CD14-positive monocyte (primary cell): Measurements from ENCODE around the gene SLC25A45. TPM values are rescaled to one million over a fixed set of nuclear protein-coding genes. Genes with fewer than 3 reads are reported as not detected.

Experiments used
- DNase-seq, 3 donors: peaks; one replicate each; pipeline ENCODE4 v3.0.0-alpha.2; 2011 to 2022
- H2AFZ ChIP-seq: 2 replicates; pipeline ENCODE4 v1.6.0; 2012; ENCODE audit warnings: mild to moderate bottlenecking, low read depth, low read length, inconsistent platforms; ENCODE audit not compliant: insufficient read depth, poor library complexity, severe bottlenecking
- H3K27ac ChIP-seq, 2 donors: 1 replicate in 1 of 2; 2 replicates in 1 of 2; pipeline ENCODE4 v1.5.1; 2012 to 2013; ENCODE audit warnings: low read length in 2 of 2, control low read depth in 1 of 2, inconsistent platforms in 1 of 2, low read depth in 1 of 2, mild to moderate bottlenecking in 1 of 2
- H3K27me3 ChIP-seq, 2 donors: one replicate each; pipeline versions ENCODE4 v1.6.0 to v1.6.1; 2011 to 2013; ENCODE audit warnings: low read length in 2 of 2; ENCODE audit not compliant: control insufficient read depth in 2 of 2, insufficient read depth in 2 of 2
- H3K36me3 ChIP-seq, 2 donors: replicated peaks in 1 of 2; 1 replicate in 1 of 2; 2 replicates in 1 of 2; pipeline versions ENCODE4 v1.5.1 to v1.6.1; 2012 to 2013; ENCODE audit warnings: low read length in 2 of 2, control low read depth in 1 of 2, inconsistent platforms in 1 of 2, mild to moderate bottlenecking in 1 of 2; ENCODE audit not compliant: insufficient read depth in 2 of 2, control insufficient read depth in 1 of 2
- H3K4me1 ChIP-seq, 2 donors: 1 replicate in 1 of 2; 2 replicates in 1 of 2; pipeline versions ENCODE4 v1.5.1 to v1.6.1; 2012 to 2013; ENCODE audit warnings: low read length in 2 of 2, control low read depth in 1 of 2, inconsistent platforms in 1 of 2, mild to moderate bottlenecking in 1 of 2, moderate library complexity in 1 of 2; ENCODE audit not compliant: insufficient read depth in 2 of 2, control insufficient read depth in 1 of 2
- H3K4me2 ChIP-seq: replicated peaks from 2 replicates; pipeline ENCODE3; 2012; ENCODE audit warnings: low read length, moderate library complexity, mild to moderate bottlenecking; ENCODE audit not compliant: poor library complexity, severe bottlenecking; ENCODE audit errors: extremely low read depth
- H3K4me3 ChIP-seq, 3 experiments: fragments of 200-600 bp in 1 of 3; sonication (generic) in 1 of 3; replicated peaks in 1 of 3; 1 replicate in 2 of 3; 2 replicates in 1 of 3; pipeline ENCODE4 v1.5.1; 2011 to 2013; ENCODE audit warnings: low read length in 3 of 3, mild to moderate bottlenecking in 3 of 3, control low read depth in 2 of 3, low read depth in 2 of 3, inconsistent platforms in 1 of 3, moderate library complexity in 1 of 3
- H3K79me2 ChIP-seq: 2 replicates; pipeline ENCODE4 v1.6.0; 2012; ENCODE audit warnings: mild to moderate bottlenecking, control low read depth, inconsistent platforms, low read length, moderate library complexity; ENCODE audit not compliant: insufficient read depth
- H3K9ac ChIP-seq: 2 replicates; pipeline ENCODE4 v1.6.0; 2017; ENCODE audit warnings: low read length, mild to moderate bottlenecking; ENCODE audit not compliant: insufficient read depth, poor library complexity, severe bottlenecking
- H3K9me3 ChIP-seq, 2 donors: replicated peaks in 1 of 2; 1 replicate in 1 of 2; 2 replicates in 1 of 2; pipeline versions ENCODE4 v1.5.1 to v1.6.1; 2012 to 2013; ENCODE audit warnings: low read length in 2 of 2, control low read depth in 1 of 2; ENCODE audit not compliant: control insufficient read depth in 1 of 2, insufficient read depth in 1 of 2
- H4K20me1 ChIP-seq: 2 replicates; pipeline ENCODE4 v1.6.0; 2012; ENCODE audit warnings: mild to moderate bottlenecking, low read length, control low read depth, moderate library complexity; ENCODE audit not compliant: insufficient read depth
- H3K27ac Mint-ChIP-seq, 7 donors: one replicate each; pipeline ENCODE4 v1.8.0; 2020; ENCODE audit warnings: mild to moderate bottlenecking in 7 of 7, mixed read lengths in 7 of 7, moderate library complexity in 6 of 7, inconsistent platforms in 2 of 7
- H3K27me3 Mint-ChIP-seq, 3 donors: one replicate each; pipeline ENCODE4 v1.8.0; 2021 to 2022; ENCODE audit warnings: low read depth in 3 of 3, mild to moderate bottlenecking in 3 of 3, mixed read lengths in 3 of 3, moderate library complexity in 3 of 3, inconsistent platforms in 1 of 3
- H3K36me3 Mint-ChIP-seq, 2 donors: one replicate each; pipeline ENCODE4 v1.8.0; 2020; ENCODE audit warnings: mixed read lengths in 2 of 2, inconsistent platforms in 1 of 2, mild to moderate bottlenecking in 1 of 2
- H3K4me1 Mint-ChIP-seq: one replicate; pipeline ENCODE4 v1.8.0; 2020; ENCODE audit warnings: mild to moderate bottlenecking, mixed read lengths
- H3K4me3 Mint-ChIP-seq, 2 donors: one replicate each; pipeline ENCODE4 v1.8.0; 2020; ENCODE audit warnings: mild to moderate bottlenecking in 2 of 2, mixed read lengths in 2 of 2, moderate library complexity in 1 of 2
- H3K9me3 Mint-ChIP-seq, 7 donors: one replicate each; pipeline ENCODE4 v1.8.0; 2020 to 2022; ENCODE audit warnings: mixed read lengths in 7 of 7, mild to moderate bottlenecking in 6 of 7, moderate library complexity in 6 of 7, inconsistent platforms in 2 of 7
- CTCF ChIP-seq: fragments of 200-600 bp; IDR thresholded peaks from one replicate; pipeline ENCODE4 v1.8.0; 2022; ENCODE audit warnings: antibody characterized with exemption, mild to moderate bottlenecking
- WGBS: methylation state at CpG from one replicate; pipeline ENCODE4 v1.1.5; 2013; ENCODE audit warnings: missing lambda C conversion rate; ENCODE audit not compliant: insufficient coverage; 5-methylcytosine and 5-hydroxymethylcytosine counted together
- intact Hi-C, 2 donors: fragments of 100-400 bp; cut with micrococcal nuclease; formaldehyde crosslinking; loops; one replicate each; pipeline versions ENCODE4 v1.15.0 to v1.15.1; 2023
- polyA plus RNA-seq, 3 donors: library from polyadenylated mRNA; depleted of rRNA in 1 of 3; unstranded in 2 of 3; stranded (reverse) in 1 of 3; fragments of 300-500 nt in 2 of 3; fragments of >200 nt in 1 of 3; fragmentation: Illumina TruSeq in 2 of 3; gene quantifications; 1 replicate in 2 of 3; 2 replicates in 1 of 3; pipeline ENCODE4 v1.2.3, GENCODE V29; 2012 to 2021

Gene SLC25A45
- polyA plus RNA-seq, 3 donors: 3.7 to 11.3 (median 4.1) TPM

GRCh38 chr11:65388731-65389130, 6.3 kb upstream of the SLC25A45 start:
- Histone ChIP-seq H3K4me2 (peak overlapping the region; percentile 14), H3K9ac (no peak overlapping the region), H3K27me3 (no peaks in the 10 kb centered on the region), H3K27ac (no peak overlapping the region), H3K36me3 (peaks cover 34 to 52% of the 10 kb centered on the region in 2 donors), H3K4me3 (no peak overlapping the region), H3K4me1 (peaks cover 32 to 51% of the 10 kb centered on the region in 2 donors), H3K79me2 (peaks cover 54% of the 10 kb centered on the region), H2AFZ (no peak overlapping the region), H4K20me1 (peaks cover 50% of the 10 kb centered on the region), H3K9me3 (no peaks in the 10 kb centered on the region)
- 98% methylated on average over 4 of the region's 4 CpGs for WGBS
- no peaks in the 10 kb centered on the region for H3K27me3 Mint-ChIP-seq
- intact Hi-C loops: no loop called here
- H3K9me3 Mint-ChIP-seq: no peaks in the 10 kb centered on the region
- no peak for DNase-seq
- TF ChIP-seq CTCF: no peak
- peaks cover 28 to 51% of the 10 kb centered on the region in 2 donors for H3K36me3 Mint-ChIP-seq
- peaks cover 54% of the 10 kb centered on the region for H3K4me1 Mint-ChIP-seq
- no peak overlapping the region for H3K4me3 Mint-ChIP-seq
- peak overlapping the region in 3 of 7 donors; percentile 36 to 70 (median 56) for H3K27ac Mint-ChIP-seq

- intact Hi-C loops: no loop called here
- Histone ChIP-seq H4K20me1 (peaks cover 29% of the 10 kb centered on the region), H3K4me1 (peaks cover 50 to 70% of the 10 kb centered on the region in 2 donors), H3K4me2 (peak within 1 kb of the TSS; percentile 97), H3K36me3 (peaks cover 16 to 31% of the 10 kb centered on the region in 2 donors), H3K9me3 (no peaks in the 10 kb centered on the region), H3K9ac (peak within 1 kb of the TSS; percentile 93), H3K27me3 (no peaks in the 10 kb centered on the region), H2AFZ (peak within 1 kb of the TSS; percentile 68), H3K4me3 (peak within 1 kb of the TSS; percentile 75 to 96 (median 78)), H3K79me2 (peaks cover 52% of the 10 kb centered on the region), H3K27ac (peak within 1 kb of the TSS; percentile 80 to 93)
- peaks cover 15 to 31% of the 10 kb centered on the region in 2 donors for H3K36me3 Mint-ChIP-seq
- peak within 1 kb of the TSS; percentile 91 to 94 for H3K4me3 Mint-ChIP-seq
- H3K9me3 Mint-ChIP-seq: peaks cover 0 to 2% (median 0%) of the 10 kb centered on the region in 7 donors
- peak within 1 kb of the TSS; percentile 90 to 100 (median 93) for H3K27ac Mint-ChIP-seq
- TF ChIP-seq CTCF: no peak
- 1% methylated on average over 70 of the region's 76 CpGs for WGBS
- peak; percentile 94 to 96 (median 96) for DNase-seq
- no peaks in the 10 kb centered on the region for H3K27me3 Mint-ChIP-seq
- H3K4me1 Mint-ChIP-seq: peaks cover 69% of the 10 kb centered on the region
Observed at GRCh38 chr11:65386307-65387140, 4.1 kb upstream of the SLC25A45 start, which contains the start of gene FRMD8. Gene FRMD8, plus strand, starts transcription at chr11:65386637. Its CDS starts 400 bp downstream, at chr11:65387037.
